Ramos (cell line): Measurements from ENCODE around the gene FREM2.

Source experiments
- in situ Hi-C: fragments of 300-500 bp; cut with MboI; formaldehyde crosslinking; loops from one replicate; pipeline ENCODE4 v1.14.3; 2022; ENCODE audit warnings: low sequenced_read_pairs; ENCODE audit not compliant: unreplicated experiment

The FREM2 gene

GRCh38 chr13:38875186-38875875 lies 188.5 kb downstream of the FREM2 start:
- in situ Hi-C loops, result no loop called here

GRCh38 chr13:38879278-38879677 lies 192.4 kb downstream of the FREM2 start:
- in situ Hi-C loops, result no loop called here

- in situ Hi-C loops, result no loop called here
Measured at GRCh38 chr13:38879786-38880185, 192.9 kb downstream of the FREM2 start.

- in situ Hi-C loops, result no loop called here
Measured at GRCh38 chr13:38880397-38880796, 193.5 kb downstream of the FREM2 start.

DNA sequence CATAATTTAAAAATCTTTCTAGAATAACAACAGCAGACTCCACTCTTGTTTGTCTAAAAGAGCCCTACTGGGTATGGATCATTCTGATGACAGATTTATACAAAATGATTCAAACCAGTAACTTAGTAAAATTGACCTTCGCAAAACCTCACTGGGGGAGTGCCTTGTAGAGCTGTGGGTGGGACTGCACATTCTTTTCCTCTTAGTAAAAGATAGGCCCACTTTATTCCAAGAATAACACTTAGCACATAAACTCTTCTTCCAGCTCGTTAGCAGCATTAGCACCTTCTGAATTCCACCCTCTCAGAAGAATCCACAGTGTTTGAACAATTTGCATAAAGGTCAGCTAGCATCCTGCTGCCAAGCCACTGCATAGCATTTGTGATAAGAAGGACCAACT lies 196.9 kb downstream of the FREM2 start:
- in situ Hi-C loops, result no loop called here

- in situ Hi-C loops, result no loop called here
Measured at GRCh38 chr13:38888309-38888708, 201.4 kb downstream of the FREM2 start.

- in situ Hi-C loops, result no loop called here
Measured at GRCh38 chr13:38895075-38895474, 208.2 kb downstream of the FREM2 start.

DNA sequence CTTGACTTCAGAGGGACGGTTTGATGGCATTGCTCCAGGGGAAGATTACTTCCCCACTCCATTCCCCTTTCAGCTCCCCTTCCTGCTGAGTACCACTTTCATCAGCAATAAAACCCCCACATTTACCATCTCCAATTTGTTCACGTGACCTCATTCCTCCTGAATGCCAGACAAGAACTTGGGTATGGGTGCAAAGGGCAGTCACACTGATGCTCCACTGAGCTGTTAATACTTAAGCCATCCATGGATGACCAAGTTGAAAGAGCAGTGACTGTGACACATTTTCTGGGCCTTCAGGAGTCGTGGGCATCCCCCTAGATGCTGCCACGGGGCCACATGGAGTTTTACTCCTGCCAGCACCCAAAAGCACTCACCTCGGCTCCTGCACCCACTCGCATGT lies 210.6 kb downstream of the FREM2 start:
- in situ Hi-C loops, result no loop called here

DNA sequence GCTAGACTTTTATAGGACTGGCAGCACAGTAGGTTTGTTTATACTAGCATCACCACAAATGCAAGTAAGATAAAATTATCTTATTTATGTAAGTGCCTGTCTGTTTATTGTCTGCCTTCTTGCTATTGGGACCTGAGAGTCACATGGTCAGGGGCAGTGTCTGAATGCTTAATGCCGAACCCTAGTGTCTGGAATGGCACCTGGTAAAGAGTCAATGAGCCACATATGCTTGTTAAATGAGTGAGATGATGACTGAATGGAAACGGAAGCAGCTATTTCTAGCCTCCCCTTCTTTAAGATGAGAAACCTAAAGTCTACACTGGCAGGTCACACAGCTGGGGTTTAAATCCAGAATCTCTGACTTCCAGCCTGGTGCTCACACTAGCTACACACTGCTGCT lies 211.6 kb downstream of the FREM2 start:
- in situ Hi-C loops, result no loop called here

DNA sequence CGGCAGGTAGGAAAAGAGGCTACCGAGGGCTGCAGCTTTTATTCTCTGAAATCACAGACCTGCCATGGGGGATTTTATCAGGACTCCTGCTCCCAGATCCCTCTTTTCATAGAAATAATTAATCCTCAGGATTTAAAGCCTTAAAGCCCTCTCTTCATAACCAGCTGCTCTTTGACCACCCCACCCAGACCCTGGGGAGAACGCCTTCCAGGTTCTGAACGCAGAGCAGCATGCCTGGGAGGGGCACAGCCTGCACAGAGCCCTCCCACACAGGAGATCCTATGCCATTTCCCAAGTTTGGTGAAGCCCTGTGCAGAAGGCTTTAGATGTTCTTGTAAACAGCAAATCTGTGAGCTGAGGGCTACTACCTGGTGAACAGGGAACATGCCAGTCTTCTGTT lies 212.7 kb downstream of the FREM2 start:
- in situ Hi-C loops, result no loop called here

GRCh38 chr13:38900188-38900587 lies 213.3 kb downstream of the FREM2 start:
- in situ Hi-C loops, result no loop called here

- in situ Hi-C loops, result no loop called here
Measured at GRCh38 chr13:38902551-38902950, 215.7 kb downstream of the FREM2 start.

GRCh38 chr13:38905081-38905480 lies 218.2 kb downstream of the FREM2 start:
- in situ Hi-C loops, result no loop called here

GRCh38 chr13:38905861-38906260 lies 219.0 kb downstream of the FREM2 start:
- in situ Hi-C loops, result no loop called here

GRCh38 chr13:38908574-38908973 lies 221.7 kb downstream of the FREM2 start:
- in situ Hi-C loops, result no loop called here

DNA sequence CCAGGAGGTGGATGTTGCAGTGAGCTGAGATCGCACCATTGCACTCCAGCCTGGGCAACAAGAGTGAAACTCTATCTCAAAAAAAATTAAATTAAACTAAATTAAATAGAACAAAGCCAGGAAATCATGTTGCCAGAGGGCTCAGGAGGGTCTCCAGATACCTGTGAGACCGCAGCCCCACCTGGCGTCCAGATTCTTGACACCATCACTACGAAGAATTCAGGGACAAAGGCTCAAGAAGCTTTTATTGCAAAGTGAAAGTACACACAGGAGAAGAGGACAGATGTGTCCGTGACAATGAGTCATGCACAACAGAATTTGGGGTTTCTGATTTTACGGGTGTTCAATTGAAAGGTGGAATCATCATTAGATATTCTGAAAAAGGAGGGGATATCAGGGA lies 227.2 kb downstream of the FREM2 start:
- in situ Hi-C loops, result no loop called here

GRCh38 chr13:38921081-38921480 lies 234.2 kb downstream of the FREM2 start:
- in situ Hi-C loops, result no loop called here

DNA sequence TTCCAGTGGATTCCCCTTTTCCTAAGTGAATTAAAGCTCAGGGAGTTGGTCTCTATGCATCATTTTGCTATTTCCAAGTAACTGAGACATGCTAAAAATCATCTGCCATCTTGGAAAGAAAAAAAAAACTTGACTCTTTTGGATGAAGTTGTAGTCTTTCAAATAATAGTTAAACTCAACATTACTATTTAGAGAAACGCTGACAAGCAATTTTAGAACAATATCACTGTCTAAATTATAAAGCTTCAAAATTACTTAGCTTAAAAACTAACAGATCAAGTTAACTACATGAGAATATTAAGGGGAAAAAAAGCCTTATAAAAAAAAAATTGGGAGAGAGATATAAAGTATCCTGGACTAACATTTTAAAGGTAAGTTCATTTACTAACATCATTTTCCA lies 235.3 kb downstream of the FREM2 start:
- in situ Hi-C loops, result no loop called here

- in situ Hi-C loops, result no loop called here
Measured at GRCh38 chr13:38933786-38934185, 246.9 kb downstream of the FREM2 start.
